DMS 273 treated with DMSO at 0.1 percent for 48 hours (cell line): ENCODE measurements around the gene EGR1.
A peak's percentile ranks its signal among the peaks of the same experiment; 100 is the strongest.
"Not testable (repeated sequence)": the region's sequence is repeated elsewhere in the genome, so short reads cannot be mapped to it uniquely, and the experiment has no call there.

Source experiments
- DNase-seq: peaks from one replicate; lab custom pipeline; 2025; lab: John Stamatoyannopoulos, UW

Gene EGR1

GRCh38 chr5:138469540-138470321, 4.5 kb downstream of the EGR1 start:
- peak; percentile 38 for DNase-seq

- DNase-seq = no peak
Measured at GRCh38 chr5:138470322-138471051, 5.2 kb downstream of the EGR1 start.

GRCh38 chr5:138471052-138471361, 5.7 kb downstream of the EGR1 start:
- DNase-seq = no peak

- DNase-seq = no peak
Measured at GRCh38 chr5:138472353-138472752, 7.1 kb downstream of the EGR1 start.

- DNase-seq = not testable (repeated sequence)
Measured at GRCh38 chr5:138473151-138473550, 7.9 kb downstream of the EGR1 start.

GRCh38 chr5:138476918-138477317, 11.6 kb downstream of the EGR1 start:
- no peak for DNase-seq

- DNase-seq = no peak
Measured at GRCh38 chr5:138482638-138483037, 17.4 kb downstream of the EGR1 start.

- no peak for DNase-seq
Measured at GRCh38 chr5:138488481-138488945, 23.2 kb downstream of the EGR1 start.

- DNase-seq = peak; percentile 29
Measured at GRCh38 chr5:138489683-138490061, 24.4 kb downstream of the EGR1 start.

GRCh38 chr5:138490648-138491283, 25.5 kb downstream of the EGR1 start:
- no peak for DNase-seq

- DNase-seq = no peak
Measured at GRCh38 chr5:138491284-138491648, 26.0 kb downstream of the EGR1 start.

- DNase-seq = peak; percentile 66
Measured at GRCh38 chr5:138491669-138492559, 26.6 kb downstream of the EGR1 start.

GRCh38 chr5:138492560-138493045, 27.3 kb downstream of the EGR1 start:
- no peak for DNase-seq

- DNase-seq = no peak
Measured at GRCh38 chr5:138495351-138495750, 30.1 kb downstream of the EGR1 start.

GRCh38 chr5:138498376-138498775, 33.1 kb downstream of the EGR1 start:
- no peak for DNase-seq

GRCh38 chr5:138502121-138502520, 36.8 kb downstream of the EGR1 start:
- no peak for DNase-seq

- DNase-seq = no peak
Measured at GRCh38 chr5:138502521-138502920, 37.2 kb downstream of the EGR1 start.

GRCh38 chr5:138503487-138504270, 38.4 kb downstream of the EGR1 start:
- DNase-seq = peak; percentile 62

GRCh38 chr5:138504799-138505198, 39.5 kb downstream of the EGR1 start:
- DNase-seq = peak; percentile 69

GRCh38 chr5:138506370-138507306, 41.4 kb downstream of the EGR1 start:
- no peak for DNase-seq
